HG02759 (cell line): ENCODE data around the gene PKP1.

Source experiments
- ATAC-seq: cut with Tn5 transposase; IDR thresholded peaks from one replicate; pipeline ENCODE4 v1.9.1; 2021; ENCODE audit warnings: mild to moderate bottlenecking, moderate library complexity; ENCODE audit not compliant: unreplicated experiment

PKP1 gene

DNA sequence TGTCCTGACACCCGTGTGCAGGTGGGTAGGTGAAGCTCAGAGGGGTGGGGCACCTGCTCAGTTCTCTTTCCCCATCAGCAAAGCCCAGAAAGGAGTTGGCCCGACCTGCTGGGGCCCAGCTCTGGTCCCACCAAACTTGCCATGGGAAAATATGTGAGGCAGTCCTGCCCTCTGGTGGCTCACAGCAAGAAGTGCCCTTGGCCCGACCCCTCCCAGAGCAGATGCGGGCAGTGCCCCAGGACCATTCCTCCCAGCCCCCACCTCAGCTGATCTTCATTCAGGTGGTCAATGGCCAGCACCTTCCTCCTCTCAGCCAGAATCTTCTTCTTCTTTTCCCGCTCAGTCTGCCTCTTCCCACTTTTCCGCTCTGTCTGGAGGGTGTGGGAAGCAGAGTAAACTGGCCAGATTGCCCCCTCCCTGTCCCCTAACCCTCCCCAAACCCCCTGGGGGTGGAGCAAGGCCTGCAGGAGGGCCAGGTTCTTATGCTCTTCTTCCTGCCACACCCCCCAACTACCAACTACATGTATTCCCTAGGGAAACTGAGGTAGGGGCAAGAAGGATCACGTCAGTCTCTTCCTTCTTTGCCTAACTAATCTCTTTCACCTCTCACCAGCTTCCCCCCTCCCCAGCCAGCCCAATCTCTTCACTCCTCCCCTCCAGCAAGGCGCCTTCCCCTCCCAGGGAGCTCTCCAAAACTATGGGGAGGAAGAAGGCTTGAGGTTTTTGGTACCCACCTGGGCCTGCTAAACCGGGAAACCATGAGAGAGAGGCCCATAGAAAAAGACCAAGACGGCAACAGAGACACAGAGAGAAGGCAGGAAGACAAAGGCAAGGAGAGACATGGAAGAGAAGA lies 78.6 kb downstream of the PKP1 start:
- no peak for ATAC-seq

DNA sequence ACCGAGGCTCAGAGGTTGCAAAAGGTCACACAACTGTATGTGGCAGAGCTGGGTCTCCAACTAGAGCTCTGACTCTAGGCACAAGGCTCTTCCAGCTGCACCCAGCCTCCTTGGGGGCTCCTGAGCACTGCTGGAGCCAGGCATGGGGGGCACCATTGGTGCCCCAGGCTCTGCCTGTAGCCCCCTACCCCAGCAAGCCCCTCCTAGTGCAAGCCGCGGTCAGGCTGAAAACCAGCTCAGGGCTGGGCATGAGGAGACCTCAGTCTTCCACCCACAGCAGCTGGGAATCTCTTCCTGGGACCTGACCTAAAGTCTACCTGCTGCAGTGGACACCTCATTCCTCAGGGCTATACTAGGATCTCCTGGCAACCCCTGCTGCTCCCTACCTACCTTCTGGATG lies 79.6 kb downstream of the PKP1 start:
- no peak for ATAC-seq

DNA sequence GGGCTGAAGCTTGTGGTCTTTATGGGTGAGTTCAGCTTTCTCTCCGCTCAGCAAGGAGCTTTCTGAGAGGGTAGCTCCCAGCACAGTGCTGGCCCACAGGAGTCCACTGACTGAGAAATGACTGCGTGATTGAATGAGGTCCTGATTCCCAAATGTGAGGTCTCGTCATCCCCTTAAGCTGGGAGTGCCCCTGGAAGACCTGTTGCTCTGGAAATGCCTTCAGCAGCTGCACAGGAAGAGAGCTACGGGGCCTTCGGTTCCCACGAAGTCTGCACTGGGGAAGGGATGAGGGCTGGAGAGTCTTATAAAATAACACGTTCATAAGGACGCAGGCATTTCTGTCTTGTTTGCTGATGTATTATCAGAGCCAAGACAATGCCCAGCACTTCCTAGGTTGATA lies 80.2 kb downstream of the PKP1 start:
- ATAC-seq: no peak

DNA sequence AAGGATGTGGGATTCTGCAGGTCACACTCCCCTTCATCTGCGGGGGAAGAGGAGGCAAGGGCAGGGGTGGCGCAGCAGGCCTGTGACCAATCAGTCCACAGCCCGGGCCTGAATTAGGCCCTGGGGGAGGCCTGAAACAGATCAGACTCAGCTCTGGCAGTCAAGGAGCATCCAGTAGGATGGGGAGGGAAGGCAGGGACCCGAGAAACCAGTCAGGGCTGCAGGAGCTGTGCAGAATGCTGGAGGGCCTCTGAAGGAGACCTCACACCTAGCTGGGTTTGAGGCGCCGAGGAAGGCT lies 81.5 kb downstream of the PKP1 start:
- ATAC-seq: no peak

DNA sequence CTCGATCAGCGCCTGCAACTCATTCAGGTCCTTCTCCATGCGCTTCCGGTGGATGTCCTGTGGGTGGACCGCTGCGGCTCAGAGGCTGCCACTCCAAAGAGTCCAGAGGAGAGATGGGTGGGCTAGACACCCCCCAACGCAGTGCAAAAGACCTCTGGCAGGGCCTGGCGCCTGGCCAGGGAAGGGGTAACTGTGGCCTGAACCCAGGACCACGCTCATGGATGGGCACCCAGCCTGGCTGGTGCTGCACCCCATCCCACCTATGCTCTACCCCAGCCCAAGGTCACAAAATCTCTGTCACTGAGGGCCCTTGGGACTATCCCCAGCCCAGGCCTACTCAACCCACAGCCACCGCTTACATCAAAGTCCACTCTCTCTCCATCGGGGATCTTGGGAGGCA lies 81.9 kb downstream of the PKP1 start:
- no peak for ATAC-seq

DNA sequence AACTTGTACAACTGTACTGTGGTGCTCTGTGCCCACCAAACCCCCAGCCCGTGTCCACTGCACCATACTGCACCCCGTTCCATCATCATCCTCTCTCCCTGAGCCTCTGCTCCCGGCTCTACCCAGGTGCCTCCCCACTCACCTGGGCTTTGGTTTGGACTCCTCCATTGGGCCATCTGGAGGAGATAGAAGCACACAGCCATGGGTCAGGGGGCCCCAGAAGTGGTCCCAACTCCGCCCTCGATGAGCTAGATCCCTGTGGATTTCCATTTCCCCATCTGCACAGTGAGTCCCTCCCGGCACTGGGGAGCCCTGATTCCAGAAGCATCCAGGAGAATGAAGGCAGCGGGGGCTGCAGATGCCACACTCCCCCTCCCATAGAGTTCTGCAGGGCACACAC lies 83.4 kb downstream of the PKP1 start:
- ATAC-seq: no peak

DNA sequence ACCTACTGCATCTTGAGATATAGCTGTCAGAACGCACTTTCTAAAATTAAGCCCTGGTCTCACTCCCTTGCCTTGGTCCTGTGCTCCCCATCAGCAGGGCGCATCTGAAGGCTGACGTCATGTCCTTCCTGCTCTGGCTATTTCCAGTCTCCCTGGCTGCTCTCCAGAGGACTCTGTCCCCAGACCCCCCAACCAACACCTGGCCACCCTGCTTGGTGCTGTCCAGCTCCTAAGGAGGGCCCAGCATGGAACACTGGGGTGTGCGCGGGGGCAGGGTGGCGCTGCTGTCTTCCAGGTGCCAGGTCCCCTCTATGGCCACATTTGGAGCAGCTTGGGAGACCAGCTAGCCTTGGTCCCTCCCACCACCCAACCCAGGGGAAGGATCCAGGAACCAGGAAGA lies 85.9 kb downstream of the PKP1 start:
- no peak for ATAC-seq

DNA sequence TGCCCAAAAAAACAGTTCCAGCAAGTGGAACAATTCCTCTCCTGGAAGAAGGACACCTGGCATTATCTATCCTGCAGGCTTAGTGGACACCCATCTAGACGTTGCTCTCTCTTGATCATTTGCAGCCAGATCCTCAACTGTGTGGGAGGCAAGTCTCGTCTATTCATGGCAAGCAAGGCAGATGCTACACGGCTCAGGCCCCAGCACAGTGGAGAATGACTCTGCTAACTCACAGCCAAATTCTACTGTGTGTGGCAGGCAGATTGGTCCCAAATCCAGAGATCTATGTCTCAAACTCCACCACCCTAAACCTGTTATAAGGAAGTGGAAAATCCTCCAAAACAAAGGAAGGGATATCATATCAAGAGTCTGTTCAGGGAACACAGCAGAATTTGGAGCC lies 87.2 kb downstream of the PKP1 start:
- no peak for ATAC-seq

DNA sequence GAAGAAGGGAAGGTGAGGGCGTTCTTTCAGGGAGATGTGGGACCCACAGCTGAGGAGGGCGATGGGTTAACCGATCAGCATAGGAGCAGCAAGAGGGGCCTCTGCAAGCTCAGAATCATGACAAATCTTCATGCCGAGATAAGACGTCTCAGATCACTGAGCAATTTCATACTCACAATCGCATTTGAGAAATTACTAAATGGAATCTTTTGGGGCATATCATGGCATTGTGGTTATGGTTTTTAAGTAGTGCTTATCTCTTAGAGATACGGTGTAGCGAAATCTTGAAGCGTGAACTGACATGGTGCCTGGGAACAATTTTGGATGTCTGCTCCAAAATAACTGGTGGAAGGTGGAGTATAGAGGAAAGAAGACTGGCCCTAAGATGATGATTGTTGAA lies 88.0 kb downstream of the PKP1 start:
- ATAC-seq: no peak

DNA sequence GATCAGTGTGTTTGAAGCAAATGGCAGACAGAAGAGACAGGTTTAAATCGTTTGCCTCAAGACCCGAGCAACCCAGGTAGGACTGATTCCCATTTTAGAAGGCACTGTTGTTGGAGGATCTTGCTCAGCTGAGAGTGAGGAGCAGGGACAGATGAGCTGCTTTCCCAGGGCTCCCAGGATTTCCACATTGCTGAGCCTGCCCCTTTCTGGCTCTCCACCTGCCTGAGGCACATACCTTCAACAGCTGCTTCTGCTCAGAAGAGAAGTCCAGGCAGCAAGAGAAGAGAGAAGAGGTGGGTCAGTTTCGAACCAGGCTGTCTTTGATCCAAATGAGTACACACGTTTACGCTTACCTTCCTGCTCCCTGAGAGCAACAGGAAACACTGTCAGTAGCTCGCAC lies 88.5 kb downstream of the PKP1 start:
- no peak for ATAC-seq

DNA sequence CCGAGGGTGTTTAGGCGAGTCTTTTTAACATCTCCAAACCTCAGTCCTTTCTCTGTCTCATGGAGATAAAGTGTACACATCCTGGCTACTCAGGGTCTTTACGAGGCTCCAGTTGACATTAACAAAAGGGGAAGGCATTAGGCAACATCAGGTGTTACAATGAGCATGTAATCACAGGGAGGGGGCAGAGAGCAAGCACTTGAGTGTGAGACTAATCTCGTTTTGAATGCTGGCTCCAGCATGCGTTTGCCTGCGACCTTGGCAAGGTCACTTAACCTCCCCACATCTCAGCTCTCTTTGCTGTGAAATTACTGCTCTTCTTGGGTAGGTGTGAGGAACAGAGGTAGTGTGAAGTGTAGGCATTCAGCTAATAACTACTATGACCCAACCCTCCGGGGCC lies 91.1 kb downstream of the PKP1 start:
- ATAC-seq: no peak

DNA sequence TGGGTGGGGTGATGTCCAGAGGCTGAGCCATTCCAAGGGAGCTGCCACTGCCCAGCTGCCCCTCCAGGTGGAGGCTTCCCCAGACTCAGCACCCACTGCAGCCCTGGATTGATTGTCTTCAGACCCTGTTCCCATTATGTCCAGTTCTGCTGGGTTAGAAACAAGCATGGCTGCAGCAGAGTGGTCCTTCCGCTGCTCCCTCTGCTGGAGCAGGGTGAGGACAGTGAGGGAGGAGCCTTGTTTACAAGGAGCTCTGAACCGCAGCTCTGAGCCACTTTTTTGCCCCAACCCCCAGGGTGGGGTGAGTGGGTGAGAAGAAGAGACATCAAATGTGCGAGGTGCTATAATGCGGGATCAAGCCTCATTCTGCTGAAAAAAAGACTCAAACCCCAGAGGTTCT lies 91.9 kb downstream of the PKP1 start:
- ATAC-seq: no peak

DNA sequence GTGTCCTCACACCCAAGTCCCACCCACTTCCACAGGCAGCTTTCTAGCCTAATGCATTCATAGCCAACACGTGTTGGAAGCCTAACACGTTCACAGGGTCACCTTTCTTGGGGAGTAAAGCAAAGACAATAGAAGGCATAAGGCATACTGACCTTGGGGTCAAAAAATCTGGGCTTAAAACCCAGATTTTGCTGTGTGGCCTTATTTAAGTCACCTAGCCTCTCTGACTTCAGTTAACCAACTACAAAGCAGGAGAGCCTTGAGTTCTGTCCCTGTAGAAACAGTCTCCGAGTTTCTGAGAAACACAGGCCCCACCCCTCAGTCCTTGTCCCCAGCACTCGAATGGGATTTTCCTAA lies 92.8 kb downstream of the PKP1 start:
- no peak for ATAC-seq

DNA sequence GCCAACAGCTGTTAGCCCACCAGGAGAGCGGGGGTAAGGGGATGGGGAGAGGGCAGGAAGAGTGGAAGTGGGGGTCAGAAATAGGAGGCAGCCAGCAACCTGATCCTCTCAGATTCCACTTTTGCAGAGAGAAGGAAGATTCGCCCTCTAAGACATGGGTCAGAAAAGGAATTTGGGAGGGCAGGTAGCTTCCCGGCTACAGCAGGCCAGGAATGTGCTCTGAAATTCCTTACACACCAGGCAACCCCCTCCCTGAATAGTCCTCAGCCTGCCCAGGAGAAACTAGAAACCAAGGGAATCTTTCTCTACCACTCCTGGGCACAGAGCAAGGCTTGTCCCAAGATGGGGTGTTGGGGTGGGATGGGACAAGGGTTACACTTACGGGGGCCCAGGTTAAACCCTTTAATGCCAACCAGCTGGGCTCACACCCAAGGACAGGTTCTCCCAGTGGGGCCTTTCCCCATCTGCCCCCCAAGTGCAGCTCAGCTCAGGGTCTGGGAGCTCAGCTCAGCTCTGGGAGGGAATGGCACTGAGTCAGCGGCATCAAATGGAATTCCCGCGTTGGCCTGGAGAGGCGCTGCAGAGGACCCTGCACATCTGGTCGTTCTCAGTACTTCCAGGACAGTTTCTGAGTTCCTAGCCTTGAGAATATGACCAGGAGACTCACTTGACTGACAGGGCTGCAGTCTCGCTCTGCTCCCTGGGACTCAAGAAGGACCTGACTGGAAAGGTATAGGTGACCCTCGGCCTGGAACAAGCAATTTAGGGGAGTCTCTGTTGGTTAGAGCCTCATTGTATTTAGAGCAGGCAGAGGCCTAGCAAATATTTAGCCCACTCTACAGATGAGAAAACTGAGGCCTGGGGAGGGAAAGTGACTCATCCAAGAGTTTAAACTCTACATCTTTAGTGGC lies 93.4 kb downstream of the PKP1 start:
- peak; percentile 55 for ATAC-seq

DNA sequence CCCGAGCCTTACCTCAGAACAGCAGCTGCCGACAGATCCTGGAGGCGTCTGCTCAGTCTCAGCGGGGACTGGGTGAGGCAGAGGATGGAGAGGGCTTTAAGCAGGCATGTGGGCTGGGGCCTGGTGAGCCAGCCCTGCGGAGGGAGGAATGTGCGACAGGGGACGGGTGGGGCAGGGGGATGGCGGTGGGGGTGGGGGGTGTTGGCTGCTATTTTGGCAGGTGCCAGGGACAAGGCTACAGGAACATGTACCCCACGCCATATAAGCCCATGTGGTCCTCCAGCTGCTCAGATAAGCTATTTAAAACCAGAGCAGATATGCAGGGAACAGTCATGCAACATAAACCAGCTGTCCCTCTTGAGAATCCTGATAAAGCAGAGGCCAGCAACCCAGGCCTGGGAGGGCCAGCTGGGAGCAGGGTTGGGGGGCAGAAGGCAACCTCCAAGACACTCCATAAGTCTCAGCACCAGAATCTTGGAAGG lies 94.3 kb downstream of the PKP1 start, which contains the start of gene TNNT2:
TSS of gene TNNT2 (minus strand) at position 70 of the 482 bp plus-strand sequence. CDS start 4,426 bp downstream, outside the sequence.
- no peak for ATAC-seq

DNA sequence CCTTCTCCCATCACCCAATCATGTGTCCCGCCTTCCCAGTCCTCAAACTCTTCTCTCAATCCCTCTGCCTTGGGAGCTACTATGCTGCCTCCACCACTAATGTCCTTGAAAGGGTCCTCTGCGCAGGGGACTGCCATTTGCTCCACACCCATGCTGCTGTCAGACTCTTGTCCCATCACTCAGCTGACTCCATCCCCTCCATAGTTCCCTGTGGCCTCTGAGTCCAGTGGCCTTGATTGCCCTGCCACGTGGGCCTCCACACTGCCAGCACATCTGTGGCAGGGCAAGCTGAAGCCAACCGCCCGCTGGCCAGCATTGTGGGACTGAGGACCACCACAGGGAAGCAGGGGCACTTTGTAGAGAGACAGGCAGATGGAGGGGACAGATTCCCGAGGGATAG lies 95.5 kb downstream of the PKP1 start:
- ATAC-seq: no peak

DNA sequence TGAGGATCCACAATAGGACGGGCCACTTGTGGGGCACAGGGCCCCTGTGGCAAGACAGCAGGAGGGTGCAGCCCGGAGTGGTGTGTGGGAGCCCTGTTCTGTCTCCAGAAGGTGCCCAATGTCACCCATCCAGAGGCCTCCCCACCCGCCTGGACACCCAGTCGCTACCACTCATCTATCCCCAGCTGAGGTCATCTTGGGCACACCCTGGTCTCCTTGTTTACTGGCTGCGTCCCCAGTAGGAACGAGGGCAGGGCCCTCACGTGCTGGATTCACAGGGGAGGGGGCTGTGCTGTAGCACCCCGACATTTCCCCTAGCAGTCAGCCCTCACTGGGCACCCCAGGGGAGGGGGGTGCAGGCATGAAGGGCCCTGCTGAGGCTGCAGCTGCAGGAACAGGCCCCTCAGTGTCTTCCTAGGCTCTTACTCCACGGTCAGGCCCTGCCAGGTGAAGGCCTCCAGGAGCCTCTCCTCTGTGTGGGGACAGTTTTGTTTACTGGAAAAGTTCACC lies 96.5 kb downstream of the PKP1 start:
- ATAC-seq: no peak

DNA sequence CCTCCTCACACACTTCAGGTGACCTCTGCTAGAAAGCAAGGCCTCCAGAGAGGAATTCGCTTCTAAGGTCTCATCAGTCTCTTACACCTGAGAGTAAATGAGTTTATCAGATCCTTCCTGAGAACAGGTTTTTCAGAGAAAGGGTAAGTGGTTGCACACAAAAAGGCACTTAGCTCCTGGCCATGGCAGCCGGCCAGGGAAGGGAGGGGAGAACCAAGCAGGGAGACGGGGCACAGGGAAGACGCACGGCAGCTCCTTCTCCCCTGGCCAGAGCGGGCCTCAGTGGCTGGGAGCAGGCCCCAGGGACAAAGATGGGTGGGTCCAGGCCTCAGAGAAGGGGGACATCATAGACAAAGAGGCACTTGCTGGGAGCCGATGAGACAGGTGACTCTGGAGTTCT lies 97.8 kb downstream of the PKP1 start:
- no peak for ATAC-seq
